ENCODE measurements around the gene COL4A3. TPM values are rescaled to one million over a fixed set of nuclear protein-coding genes. Genes with fewer than 3 reads are reported as not detected.

COL4A3 gene
- polyA plus RNA-seq (2011; rRNA removed), result 6.8 and 7.4 TPM in 2 replicates
- polyA plus RNA-seq (2012; cell fraction: cytosol; rRNA removed), result 0.58 and 0.63 TPM in 2 replicates
- 4.8 and 6.5 TPM in 2 replicates for polyA plus RNA-seq (2012; cell fraction: nucleus; rRNA removed)
- polyA plus RNA-seq (2017; fragmentation: RNase III; extraction: RNeasy Plus Mini Kit Qiagen cat#74134 plus additional on column Dnase treatment), result 1.5 to 2.1 TPM (median 1.8 TPM) in 3 replicates
- 6.0 and 7.0 TPM in 2 replicates for polyA minus RNA-seq (2011; rRNA and poly(A)+ RNA removed)

- Histone ChIP-seq H3K9me3 (peaks cover 9% of the 10 kb centered on the region), H3K4me1 (peaks cover 8% of the 10 kb centered on the region; the same call in 1 of the 3 replicates), H3K27ac (peak within 1 kb of the TSS; percentile 77 to 79), H3K4me3 (peak within 1 kb of the TSS; percentile 81), H3K4me2 (peak within 1 kb of the TSS; percentile 96)
- WGBS (ENCODE audit: missing lambda C conversion rate), result 2% methylated on average over 24 of the region's 77 CpGs
- TF ChIP-seq MAZ (IDR thresholded peaks at IDR 0.05; ENCODE audit: borderline replicate concordance, low read depth, low read length) (no peak), POLR2A (IDR thresholded peaks at IDR 0.05; ENCODE audit: low read length) (peak; percentile 0; the same call in 1 of the 2 replicates), PHF8 (IDR thresholded peaks at IDR 0.05; ENCODE audit: borderline replicate concordance, low read depth) (peak; percentile 26; the same call in 1 of the 2 replicates), RAD21 (conservative IDR thresholded peaks at IDR 0.05 in 1 of 2, IDR thresholded peaks at IDR 0.05 in 1 of 2) (0 out of 5 replicates have a peak, but pooled peaks of 1 of the 2 experiments have one; percentile 23), RNF2 (IDR thresholded peaks at IDR 0.05; ENCODE audit: borderline replicate concordance, low read depth) (no peak)
- no peak for FAIRE-seq
- POLR2A ChIA-PET, result no interaction called here
- CTCF ChIA-PET, result interaction anchor here (1.7 kb wide), 1 partner anchor 74 kb away, joined by 6 read pairs; no protein-coding TSS in a partner anchor
- peak; percentile 51 to 73 for DNase-seq (ENCODE audit: low read depth in 1 of 2, low spot score in 1 of 2)
- ATAC-seq, result peak; percentile 90 to 95
Observed at GRCh38 chr2:227163998-227164762, at the start of gene COL4A3, which contains the start of gene COL4A4. Gene COL4A3 (plus strand): TSS chr2:227164624. CDS start chr2:227164727, 103 bp downstream. Gene COL4A4 (minus strand): TSS chr2:227164205. CDS start chr2:227147483, 16,722 bp downstream.

GRCh38 chr2:227115761-227116160, 48.7 kb upstream of the COL4A3 start:
- Histone ChIP-seq H3K27ac (no peak overlapping the region), H3K4me3 (no peak overlapping the region), H3K4me2 (no peak overlapping the region), H3K4me1 (no peaks in the 10 kb centered on the region), H3K9me3 (no peaks in the 10 kb centered on the region)
- WGBS (ENCODE audit: missing lambda C conversion rate), result 87% methylated on average over 5 of the region's 5 CpGs
- DNase-seq (ENCODE audit: low read depth in 1 of 2, low spot score in 1 of 2) (no peak), FAIRE-seq (no peak), ATAC-seq (no peak)
- ChIA-PET POLR2A (no interaction called here), CTCF (interaction anchor here (1.0 kb wide), 1 partner anchor 122 kb away, joined by 3 read pairs; no protein-coding TSS in a partner anchor)
- TF ChIP-seq KDM5A (IDR thresholded peaks at IDR 0.05) (no peak), PBX3 (IDR thresholded peaks at IDR 0.05) (no peak), EP300 (IDR thresholded peaks at IDR 0.05) (no peak), RAD21 (conservative IDR thresholded peaks at IDR 0.05 in 1 of 2, IDR thresholded peaks at IDR 0.05 in 1 of 2) (no peak), EHF (CRISPR knock-in tag; IDR thresholded peaks at IDR 0.05) (no peak), RARB (CRISPR knock-in tag; IDR thresholded peaks at IDR 0.05) (no peak), HES2 (IDR thresholded peaks at IDR 0.05) (no peak), SREBF2 (IDR thresholded peaks at IDR 0.05) (no peak), KDM1A (IDR thresholded peaks at IDR 0.05; ENCODE audit: low read depth) (no peak), HDAC2 (IDR thresholded peaks at IDR 0.05) (no peak), REST (IDR thresholded peaks at IDR 0.05) (no peak), TP53 (CRISPR knock-in tag; IDR thresholded peaks at IDR 0.05) (no peak), ZC3H11A (IDR thresholded peaks at IDR 0.05) (no peak), POLR2A (IDR thresholded peaks at IDR 0.05; ENCODE audit: low read length) (no peak), POLR2AphosphoS2 (conservative IDR thresholded peaks at IDR 0.05; ENCODE audit: low read length) (no peak), MAX (IDR thresholded peaks at IDR 0.05) (no peak)
